Measurements from ENCODE around the gene PPARD.

The PPARD gene

DNA sequence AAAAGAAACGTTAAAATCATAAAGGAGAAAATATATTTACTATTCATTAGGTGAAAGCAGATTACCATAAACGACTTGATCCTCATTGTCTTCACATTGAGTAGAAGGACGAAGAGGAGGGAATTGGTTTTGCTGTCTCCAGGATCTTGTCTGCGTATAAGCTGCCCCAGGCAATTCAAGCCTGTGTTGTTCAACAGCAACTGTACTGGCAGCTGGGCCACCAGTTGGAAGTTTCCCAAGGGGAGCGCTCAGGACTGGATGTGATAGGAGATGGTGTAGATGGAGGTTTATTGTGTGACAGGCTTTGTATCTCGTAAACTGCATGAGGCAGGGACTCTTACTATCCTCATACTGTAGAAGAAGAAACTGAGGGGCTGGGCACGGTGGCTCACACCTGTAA is 105.8 kb downstream of the PPARD start:
- no peak for DNase-seq

DNA sequence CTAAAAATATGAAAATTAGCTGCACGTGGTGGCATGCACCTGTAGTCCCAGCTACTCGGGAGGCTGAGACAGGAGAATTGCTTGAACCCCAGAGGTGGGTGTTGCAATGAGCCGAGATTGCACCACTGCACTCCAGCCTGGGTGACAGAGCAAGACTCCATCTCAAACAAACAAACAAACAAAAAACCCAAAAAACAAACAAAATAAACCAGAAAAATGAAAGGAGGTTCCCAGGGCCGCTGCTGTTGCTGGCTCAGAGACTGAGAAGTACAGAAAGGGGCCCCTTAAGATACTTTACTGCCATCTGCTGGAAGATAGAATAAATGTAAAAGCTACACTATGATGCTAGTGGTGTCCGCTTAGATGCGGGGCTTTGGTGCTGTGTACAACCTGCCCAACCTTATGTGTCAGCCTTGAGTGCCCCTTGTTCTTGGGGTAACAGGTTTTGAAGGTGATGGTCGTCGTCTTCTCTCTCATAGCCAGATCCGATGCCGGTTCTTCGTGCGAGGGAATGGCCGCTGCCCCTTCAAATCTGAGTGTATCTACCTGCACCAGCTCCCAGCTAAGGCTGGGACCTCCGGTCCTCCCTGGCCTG is 107.0 kb downstream of the PPARD start:
- peak; percentile 9 for DNase-seq

- DNase-seq: no peak
Observed at GRCh38 chr6:35451354-35452182, 109.2 kb downstream of the PPARD start.

DNA sequence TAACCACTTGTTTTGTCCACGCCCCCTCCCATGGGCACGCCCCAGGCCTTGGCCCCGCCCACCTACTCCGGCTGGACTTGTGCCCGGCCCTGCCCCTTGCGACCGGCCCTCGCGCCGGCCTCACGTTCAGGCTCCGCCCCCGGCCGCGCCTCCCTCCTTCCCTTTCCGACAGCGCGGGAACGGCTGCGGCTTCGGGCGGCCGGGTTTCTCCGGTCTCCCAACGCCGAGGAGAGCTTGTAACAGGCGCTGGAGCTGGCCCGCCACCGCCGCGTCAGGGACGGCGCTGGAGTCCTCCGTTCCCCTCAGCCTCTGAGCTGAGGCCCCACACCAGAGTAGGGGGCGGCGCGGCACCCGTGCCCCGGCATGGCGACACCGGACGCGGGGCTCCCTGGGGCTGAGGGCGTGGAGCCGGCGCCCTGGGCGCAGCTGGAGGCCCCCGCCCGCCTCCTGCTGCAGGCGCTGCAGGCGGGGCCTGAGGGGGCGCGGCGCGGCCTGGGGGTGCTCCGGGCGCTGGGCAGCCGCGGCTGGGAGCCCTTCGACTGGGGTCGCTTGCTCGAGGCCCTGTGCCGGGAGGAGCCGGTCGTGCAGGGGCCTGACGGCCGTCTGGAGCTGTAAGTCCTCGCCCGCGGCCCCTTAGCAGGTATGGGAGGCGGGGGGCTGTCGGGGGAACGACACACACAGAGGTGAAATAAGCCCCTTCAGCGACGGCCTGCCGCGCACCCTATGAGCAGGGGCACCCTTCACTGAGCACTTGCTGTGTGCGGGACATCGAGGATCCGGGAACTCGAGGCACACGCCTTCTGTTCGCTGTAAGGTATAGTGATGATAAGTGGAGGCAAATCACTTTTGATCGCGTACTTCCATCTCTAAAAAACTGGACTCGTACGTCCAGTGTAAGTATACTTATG is 110.1 kb downstream of the PPARD start, which contains the start of gene FANCE:
Gene FANCE (plus strand): TSS at position 156 of the 908 bp plus-strand sequence. CDS start 208 bp downstream, at position 364.
- DNase-seq: peak; percentile 93

DNA sequence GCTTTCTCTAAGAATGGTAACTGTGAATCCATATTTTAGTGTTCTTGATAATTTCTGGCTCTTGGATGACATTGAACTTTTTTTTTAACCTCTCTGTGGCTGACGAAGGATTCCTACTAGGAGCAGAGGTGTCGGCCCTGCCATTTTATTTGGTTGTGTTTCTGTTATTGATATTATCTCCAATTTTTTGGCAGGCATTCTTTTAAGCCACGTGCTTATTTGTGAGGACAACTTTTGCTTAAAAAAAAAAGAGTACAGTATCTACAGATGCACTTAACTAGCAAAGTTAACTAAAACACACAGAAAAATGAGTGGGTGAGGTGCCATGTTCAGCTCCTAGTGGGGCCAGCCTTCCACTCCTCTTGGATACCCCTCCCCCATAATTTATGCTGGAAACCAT is 110.9 kb downstream of the PPARD start:
- DNase-seq: no peak

- DNase-seq: no peak
Observed at GRCh38 chr6:35454391-35455110, 112.2 kb downstream of the PPARD start.

DNA sequence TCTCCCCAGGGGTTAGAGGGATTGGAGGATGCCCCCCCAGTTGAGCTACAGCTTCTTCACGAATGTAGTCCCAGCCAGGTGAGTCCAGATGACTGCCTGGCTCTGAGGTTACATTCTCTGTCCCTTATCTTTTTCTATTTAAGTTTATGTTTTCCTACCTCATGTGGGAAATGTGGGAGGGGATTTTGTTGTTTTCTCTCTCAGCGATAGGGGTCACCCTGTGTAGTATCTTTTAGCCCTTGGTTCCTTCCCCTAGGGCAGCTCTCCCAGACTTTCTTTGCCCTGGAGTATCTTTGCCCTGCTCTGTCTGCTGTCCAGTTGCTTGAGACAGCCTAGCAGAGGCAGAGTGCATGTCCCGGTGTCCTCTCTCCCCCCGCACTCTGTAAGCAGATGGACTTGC is 115.5 kb downstream of the PPARD start:
- no peak for DNase-seq

GRCh38 chr6:35461270-35461669 is 118.9 kb downstream of the PPARD start:
- no peak for DNase-seq

DNA sequence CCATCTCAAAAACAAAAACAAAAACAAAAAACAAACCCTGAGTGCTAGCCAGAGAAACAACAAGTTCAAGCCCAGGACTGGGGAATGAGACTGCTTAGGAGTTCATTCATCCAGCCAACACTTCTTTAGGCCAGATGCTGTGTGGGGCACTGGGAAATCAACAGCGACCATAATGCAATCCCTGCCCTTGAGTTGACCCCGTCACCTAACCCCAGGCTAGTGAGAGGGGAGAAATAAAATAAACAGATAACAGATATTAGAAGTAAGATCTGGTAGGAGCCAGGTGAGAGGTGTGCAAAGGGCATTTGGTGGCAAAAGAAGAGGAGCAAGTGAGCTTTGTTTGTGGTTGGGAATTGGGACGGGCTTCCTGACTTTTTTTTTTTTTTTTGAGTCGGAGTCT is 120.9 kb downstream of the PPARD start:
- DNase-seq: no peak

GRCh38 chr6:35465646-35466045 is 123.3 kb downstream of the PPARD start:
- DNase-seq: no peak

DNA sequence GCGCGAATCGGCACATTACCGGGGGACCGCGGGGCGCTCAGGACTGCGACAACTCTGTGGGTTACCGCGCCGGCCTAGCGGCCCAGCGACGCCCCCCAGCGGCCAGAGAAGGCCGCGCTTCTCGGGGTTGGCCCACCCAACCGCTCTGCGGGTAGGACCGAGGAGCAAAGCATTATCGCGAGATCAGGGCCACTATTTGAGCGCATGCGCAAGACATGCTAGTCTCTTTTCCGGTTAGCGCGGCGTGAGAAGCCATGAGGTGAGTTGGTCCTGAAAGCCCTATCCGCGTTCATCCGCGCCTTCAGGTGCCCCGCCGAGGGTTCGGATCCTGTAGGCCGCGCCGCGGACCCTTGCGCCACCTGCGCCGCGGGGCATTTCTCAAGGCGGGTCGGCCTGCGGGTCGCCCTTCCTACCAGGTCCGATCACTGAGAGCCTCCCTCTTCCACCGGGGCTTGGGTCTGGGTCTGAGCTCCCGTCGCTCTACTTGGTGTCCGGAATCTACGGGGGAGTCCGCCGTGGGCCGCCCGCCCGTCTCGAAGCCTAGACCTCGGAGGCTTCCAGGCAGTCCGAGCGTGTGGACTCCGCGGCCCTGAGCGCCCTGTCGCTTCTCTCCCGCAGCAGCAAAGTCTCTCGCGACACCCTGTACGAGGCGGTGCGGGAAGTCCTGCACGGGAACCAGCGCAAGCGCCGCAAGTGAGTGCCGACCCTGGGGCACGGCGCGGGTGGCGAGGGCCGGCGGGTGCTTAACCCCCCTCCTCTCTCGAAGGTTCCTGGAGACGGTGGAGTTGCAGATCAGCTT is 126.0 kb downstream of the PPARD start, which contains the start of gene RPL10A:
Gene RPL10A (plus strand): TSS at position 221 of the 799 bp plus-strand sequence. CDS start 34 bp downstream, at position 255.
- peak; percentile 93 for DNase-seq

DNA sequence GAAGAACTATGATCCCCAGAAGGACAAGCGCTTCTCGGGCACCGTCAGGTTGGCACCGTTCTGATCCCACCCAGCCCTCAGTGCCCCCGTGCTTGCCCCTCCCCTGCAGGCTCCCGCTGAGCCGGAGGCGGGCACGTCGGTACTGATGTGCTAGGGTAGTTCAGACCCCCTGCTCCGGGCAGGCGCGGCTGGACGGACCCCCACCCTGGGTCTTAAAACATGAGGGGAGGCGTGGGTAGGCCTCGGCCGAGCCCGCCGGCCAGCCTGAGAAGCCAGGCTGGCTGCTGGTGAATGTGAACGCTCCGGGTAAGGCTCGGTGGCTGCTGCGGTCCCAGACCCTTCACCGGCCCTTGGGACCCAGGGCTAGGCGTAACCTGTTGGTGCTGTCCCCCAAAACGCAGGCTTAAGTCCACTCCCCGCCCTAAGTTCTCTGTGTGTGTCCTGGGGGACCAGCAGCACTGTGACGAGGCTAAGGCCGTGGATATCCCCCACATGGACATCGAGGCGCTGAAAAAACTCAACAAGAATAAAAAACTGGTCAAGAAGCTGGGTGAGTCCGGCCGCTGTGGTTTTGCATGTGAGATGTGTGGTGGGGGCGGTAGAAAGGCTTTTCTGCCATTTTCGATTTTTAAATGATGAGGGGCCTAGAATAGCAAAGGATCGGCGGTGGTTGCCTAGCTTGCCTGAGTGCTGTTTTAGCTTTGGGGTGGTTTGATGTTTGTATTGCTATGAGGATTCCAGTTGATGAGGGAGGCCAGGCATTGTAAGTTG is 126.8 kb downstream of the PPARD start:
- DNase-seq: peak; percentile 48

GRCh38 chr6:35469751-35470662 is 127.6 kb downstream of the PPARD start:
- peak; percentile 22 for DNase-seq

DNA sequence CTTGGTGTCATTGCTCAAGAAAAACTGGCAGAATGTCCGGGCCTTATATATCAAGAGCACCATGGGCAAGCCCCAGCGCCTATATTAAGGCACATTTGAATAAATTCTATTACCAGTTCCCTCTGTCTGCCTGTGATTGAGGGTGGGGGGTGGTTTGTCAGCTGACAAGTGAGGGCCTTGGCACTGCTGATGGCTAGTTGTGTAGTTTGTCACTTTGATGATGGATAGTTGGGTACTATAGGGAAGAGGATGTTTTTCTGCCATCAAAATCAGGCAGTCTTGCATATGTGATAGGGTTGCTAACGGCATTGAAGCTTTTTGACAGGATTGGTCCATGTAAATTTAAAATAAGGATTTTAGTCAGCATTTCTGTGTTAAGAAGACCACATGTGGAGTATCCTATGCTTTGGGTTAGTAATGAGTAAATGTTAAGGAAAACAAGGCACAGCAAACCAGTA is 128.3 kb downstream of the PPARD start:
- DNase-seq: no peak

GRCh38 chr6:35471836-35472345 is 129.5 kb downstream of the PPARD start:
- no peak for DNase-seq

DNA sequence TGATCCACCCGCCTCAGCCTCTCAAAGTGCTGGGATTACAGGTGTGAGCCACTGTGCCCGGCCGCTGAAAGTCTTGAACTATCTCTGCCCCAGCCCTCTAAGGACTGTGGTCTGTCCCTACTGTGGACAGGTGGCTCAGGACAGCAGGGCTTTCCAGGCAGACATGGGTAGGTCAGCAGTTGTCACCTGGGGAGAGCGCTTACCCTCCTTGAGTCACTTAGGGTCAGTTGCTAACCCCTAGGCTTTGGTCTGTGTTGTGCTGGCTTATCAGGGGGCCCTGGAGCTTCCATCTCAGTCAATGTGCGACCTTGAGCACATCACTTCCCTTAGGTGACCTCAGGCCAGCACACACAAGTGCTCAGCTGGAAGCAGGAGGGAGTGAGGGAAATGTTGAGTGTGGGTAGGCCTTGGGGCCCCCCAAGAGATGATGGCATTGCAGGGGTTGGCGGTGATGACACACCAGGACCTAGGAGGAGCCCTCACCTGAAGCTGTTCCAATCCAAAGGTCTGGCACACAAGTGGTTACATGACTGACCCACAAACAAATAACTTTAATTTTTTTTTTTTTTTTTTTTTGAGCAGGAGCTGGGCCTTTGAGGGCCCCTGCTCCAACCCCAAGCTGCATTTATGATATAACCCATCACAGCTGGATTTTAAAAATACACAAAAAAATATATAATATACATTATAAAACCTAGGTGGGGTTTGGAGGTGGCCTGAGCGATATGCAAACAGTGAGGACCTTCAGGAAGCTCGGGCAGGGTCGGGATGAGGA is 130.9 kb downstream of the PPARD start:
- DNase-seq: peak; percentile 33

GRCh38 chr6:35473850-35474130 is 131.4 kb downstream of the PPARD start:
- peak; percentile 17 for DNase-seq

GRCh38 chr6:35474131-35474941 is 132.0 kb downstream of the PPARD start:
- peak; percentile 26 for DNase-seq

Measured in stimulated activated CD4-positive, alpha-beta T cell treated with anti-CD3 and anti-CD28 coated beads, Interleukin-12 subunit alpha, Interleukin-12 subunit beta, amount 100 ng/mL, for 4 hours (primary cell).